ENCODE data around the gene MRPL27.
"Not testable (repeated sequence)": the region's sequence is repeated elsewhere in the genome, so short reads cannot be mapped to it uniquely, and the experiment has no call there.

Gene MRPL27

GRCh38 chr17:50372758-50373556 lies at the start of gene MRPL27, which contains the start of gene EME1:
Gene MRPL27, minus strand, starts transcription at chr17:50373184. Its CDS starts 14 bp downstream, at chr17:50373170.
Gene EME1, plus strand, starts transcription at chr17:50373229. Its CDS starts 1,980 bp downstream, at chr17:50375209.
- H3K27ac ChIP-seq = peak within 1 kb of the TSS; percentile 97
- no peak for TF ChIP-seq CTCF (conservative IDR thresholded peaks at IDR 0.05)

- TF ChIP-seq CTCF (conservative IDR thresholded peaks at IDR 0.05) = no peak
Observed at GRCh38 chr17:50422738-50423137, 49.8 kb upstream of the MRPL27 start.

GRCh38 chr17:50421308-50422051 lies 48.5 kb upstream of the MRPL27 start:
- no peak for TF ChIP-seq CTCF (conservative IDR thresholded peaks at IDR 0.05)
- peak overlapping the region; percentile 39 for H3K27ac ChIP-seq

More at GRCh38 chr17:50422738-50423137, 49.8 kb upstream of the MRPL27 start:
- H3K27ac ChIP-seq = no peak overlapping the region

GRCh38 chr17:50420419-50421112 lies 47.6 kb upstream of the MRPL27 start:
- no peak overlapping the region for H3K27ac ChIP-seq
- no peak for TF ChIP-seq CTCF (conservative IDR thresholded peaks at IDR 0.05)

- not testable (repeated sequence) for H3K27ac ChIP-seq
Observed at GRCh38 chr17:50419577-50419976, 46.6 kb upstream of the MRPL27 start.

- TF ChIP-seq CTCF (conservative IDR thresholded peaks at IDR 0.05) = no peak
- H3K27ac ChIP-seq = no peak overlapping the region
Observed at GRCh38 chr17:50414808-50415207, 41.8 kb upstream of the MRPL27 start.

- TF ChIP-seq CTCF (conservative IDR thresholded peaks at IDR 0.05) = no peak
- no peak overlapping the region for H3K27ac ChIP-seq
Observed at GRCh38 chr17:50412188-50412732, 39.3 kb upstream of the MRPL27 start.
